Cortex of kidney (tissue), 1 donor: ENCODE results near the gene ERICH4.
A peak's percentile ranks its signal among the peaks of the same experiment; 100 is the strongest.
"Not testable (repeated sequence)": the region's sequence is repeated elsewhere in the genome, so short reads cannot be mapped to it uniquely, and the experiment has no call there.

ENCODE experiments used
- DNase-seq: peaks from one replicate; lab custom pipeline; 2025; lab: John Stamatoyannopoulos, UW

The ERICH4 gene, protein sequence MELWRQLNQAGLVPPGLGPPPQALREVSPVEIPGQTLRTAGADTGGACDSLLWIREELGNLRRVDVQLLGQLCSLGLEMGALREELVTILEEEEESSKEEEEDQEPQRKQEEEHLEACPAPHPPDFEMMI

GRCh38 chr19:41442473-41443355, at the start of gene ERICH4:
Gene ERICH4, plus strand, starts transcription at chr19:41443156. Its CDS starts 14 bp downstream, at chr19:41443170.
- no peak for DNase-seq

DNA sequence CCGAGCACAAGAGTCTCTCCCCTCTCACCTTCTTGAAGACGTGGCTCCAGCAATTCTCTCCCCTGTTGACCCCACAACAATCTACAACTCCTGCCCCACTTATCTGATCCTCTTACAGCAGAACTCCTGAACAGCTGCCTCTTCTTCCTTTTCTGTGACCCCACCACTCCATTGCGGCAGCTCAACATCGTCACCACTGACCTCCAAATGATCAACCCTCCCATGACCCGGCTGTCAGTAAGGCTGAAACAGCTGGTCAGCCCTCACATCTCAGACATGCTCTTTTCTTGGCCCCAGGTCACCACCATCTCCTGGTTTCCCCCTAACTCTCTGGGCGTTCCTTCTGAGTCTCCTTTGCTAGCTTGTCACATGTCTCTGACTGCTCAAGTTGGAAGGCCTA, 47.6 kb upstream of the ERICH4 start:
- no peak for DNase-seq

GRCh38 chr19:41397086-41398049, 45.6 kb upstream of the ERICH4 start, which contains the start of the genes BCKDHA and EXOSC5:
Gene BCKDHA, plus strand, starts transcription at chr19:41397818. Its CDS starts 10 bp downstream, at chr19:41397828.
Gene EXOSC5, minus strand, starts transcription at chr19:41397359. Its CDS starts 31 bp downstream, at chr19:41397328.
- peak; percentile 62 for DNase-seq

- no peak for DNase-seq
Observed at GRCh38 chr19:41398050-41398418, 44.9 kb upstream of the ERICH4 start.

DNA sequence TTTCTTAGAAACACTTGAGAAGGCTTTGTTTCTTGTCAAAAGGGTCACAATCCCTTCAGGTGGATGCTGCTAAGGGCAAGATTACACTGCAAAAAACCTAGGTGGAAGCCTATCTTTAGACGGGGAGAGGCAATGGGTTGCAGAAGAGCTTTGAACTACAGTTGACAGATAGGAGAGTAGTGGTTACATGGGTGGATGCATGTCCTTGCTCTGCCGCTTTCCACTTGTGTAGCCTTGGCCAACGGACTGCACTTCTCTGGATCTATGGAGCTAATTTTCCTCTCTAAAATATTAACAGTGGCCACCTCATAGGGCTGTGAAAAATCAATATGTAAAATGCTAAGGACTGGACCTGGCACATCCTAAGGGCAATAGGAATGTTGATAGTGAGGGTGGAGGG, 44.4 kb upstream of the ERICH4 start:
- no peak for DNase-seq

DNA sequence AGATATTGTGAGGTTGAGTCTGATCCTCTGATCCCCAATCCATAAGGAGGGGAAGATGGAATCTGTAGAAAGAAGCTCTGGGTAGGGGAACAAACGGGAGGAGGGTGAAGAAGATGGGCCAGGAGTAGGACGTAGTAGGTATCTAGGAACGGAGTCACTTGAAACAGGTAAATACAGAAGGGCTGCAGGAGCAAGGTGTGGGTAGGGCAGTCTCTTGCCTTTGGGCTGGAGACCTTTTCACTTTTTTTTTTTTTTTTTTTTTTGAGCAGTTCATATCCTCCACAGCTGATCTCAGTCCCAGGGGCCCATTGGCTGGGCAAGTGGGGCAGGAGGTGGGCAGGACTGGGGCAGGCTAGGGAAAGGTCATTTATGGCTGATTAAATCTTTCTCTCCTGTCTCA, 43.9 kb upstream of the ERICH4 start:
- DNase-seq, result no peak

DNA sequence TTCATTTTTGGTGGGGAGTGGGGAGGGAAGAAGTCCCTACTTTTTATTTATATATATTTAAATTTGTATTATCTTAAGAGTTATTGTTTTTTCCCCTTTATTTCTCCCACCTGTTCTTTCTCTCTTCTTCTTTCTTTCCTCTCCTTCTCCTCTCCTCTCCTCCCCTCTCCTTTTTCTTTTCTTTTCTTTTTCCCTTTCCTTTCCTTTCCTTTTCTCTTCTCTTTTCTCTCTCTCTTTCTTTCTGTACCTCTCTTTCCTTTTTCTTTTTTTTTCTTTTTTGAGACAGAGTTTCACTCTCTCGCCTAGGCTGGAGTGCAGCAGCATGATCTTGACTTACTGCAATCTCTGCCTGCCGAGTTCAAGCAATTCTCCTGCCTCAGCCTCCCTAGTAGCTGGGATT, 43.4 kb upstream of the ERICH4 start:
- DNase-seq, result no peak

- DNase-seq, result no peak
Observed at GRCh38 chr19:41401483-41401882, 41.5 kb upstream of the ERICH4 start.

- no peak for DNase-seq
Observed at GRCh38 chr19:41402010-41402409, 40.9 kb upstream of the ERICH4 start.

DNA sequence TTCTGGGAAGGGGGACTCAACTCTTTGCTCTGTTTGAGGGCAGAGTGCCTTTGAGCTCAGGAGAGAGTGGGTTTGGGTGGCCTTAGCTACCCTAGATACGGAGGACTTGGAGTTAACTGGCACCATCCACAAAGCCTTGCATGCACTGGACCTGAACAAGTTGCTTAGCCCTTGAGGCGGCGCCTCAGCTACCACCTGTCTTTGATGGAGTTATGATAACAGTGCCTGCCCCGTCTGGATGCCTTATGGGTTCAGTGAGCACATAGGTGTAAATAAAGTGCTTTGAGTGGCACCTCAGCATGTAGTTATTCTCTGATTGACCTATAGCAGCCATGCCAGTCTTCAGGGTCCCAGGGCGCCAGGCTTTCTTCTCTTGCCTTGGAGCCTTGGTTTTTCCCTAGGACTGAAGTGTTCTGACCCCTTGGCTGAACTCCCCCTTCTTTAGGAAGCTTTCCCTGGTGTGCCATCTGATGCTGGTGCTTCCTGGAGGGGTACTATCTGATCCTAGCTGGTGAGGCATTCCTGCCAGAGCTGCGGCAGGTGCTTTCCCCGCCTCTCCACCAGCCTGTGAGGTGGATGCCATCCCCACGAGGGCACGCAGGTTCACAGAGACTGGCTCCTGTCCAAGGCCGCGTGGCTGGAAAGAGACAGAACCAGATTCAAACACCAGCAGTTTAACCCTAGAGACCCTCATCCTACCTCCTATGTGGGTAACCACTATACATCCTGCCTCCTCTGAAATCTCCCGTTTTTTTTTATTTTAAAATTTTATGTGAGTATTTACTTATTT, 39.6 kb upstream of the ERICH4 start:
- no peak for DNase-seq

DNA sequence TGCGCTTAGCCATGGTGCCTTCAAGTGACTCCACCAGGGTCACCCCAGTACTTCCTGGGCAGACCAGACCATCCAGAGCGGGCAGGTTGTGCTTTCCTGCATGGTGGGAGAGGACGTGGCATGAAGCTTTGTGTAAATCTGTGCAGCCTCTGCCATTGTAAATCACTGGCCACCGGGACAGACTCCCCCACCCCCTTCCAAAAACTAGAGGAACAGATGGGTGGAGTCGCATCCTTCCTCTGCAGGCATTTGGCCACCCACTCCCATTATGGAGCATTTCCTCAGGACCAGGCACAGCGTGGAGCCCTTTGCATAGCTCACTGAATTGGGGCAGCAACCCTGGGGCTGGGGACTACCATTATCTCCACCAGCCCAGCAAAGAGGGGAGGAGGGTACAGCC, 37.2 kb upstream of the ERICH4 start:
- DNase-seq, result no peak

GRCh38 chr19:41407271-41407670, 35.7 kb upstream of the ERICH4 start:
- no peak for DNase-seq

GRCh38 chr19:41408256-41408655, 34.7 kb upstream of the ERICH4 start:
- no peak for DNase-seq

DNA sequence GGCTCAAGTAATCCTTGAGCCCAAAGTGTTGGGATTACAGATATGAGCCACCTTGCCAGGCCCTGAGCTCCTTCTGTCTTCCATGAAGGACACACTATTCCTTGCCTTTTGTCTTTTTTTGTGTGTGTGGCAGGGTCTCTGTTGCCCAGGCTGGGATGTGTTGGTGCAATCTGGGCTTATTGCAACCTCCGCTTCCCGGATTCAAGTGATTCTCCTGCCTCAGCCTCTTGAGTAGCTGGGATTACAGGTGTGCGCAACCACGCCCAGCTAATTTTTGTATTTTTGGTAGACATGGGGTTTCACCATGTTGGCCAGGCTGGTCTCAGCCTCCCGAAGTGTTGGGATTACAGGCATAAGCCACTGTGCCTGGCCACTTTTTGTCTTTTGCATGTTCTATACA, 34.1 kb upstream of the ERICH4 start:
- DNase-seq, result not testable (repeated sequence)

- no peak for DNase-seq
Observed at GRCh38 chr19:41409288-41409687, 33.7 kb upstream of the ERICH4 start.

GRCh38 chr19:41410336-41411054, 32.5 kb upstream of the ERICH4 start:
- DNase-seq, result no peak

DNA sequence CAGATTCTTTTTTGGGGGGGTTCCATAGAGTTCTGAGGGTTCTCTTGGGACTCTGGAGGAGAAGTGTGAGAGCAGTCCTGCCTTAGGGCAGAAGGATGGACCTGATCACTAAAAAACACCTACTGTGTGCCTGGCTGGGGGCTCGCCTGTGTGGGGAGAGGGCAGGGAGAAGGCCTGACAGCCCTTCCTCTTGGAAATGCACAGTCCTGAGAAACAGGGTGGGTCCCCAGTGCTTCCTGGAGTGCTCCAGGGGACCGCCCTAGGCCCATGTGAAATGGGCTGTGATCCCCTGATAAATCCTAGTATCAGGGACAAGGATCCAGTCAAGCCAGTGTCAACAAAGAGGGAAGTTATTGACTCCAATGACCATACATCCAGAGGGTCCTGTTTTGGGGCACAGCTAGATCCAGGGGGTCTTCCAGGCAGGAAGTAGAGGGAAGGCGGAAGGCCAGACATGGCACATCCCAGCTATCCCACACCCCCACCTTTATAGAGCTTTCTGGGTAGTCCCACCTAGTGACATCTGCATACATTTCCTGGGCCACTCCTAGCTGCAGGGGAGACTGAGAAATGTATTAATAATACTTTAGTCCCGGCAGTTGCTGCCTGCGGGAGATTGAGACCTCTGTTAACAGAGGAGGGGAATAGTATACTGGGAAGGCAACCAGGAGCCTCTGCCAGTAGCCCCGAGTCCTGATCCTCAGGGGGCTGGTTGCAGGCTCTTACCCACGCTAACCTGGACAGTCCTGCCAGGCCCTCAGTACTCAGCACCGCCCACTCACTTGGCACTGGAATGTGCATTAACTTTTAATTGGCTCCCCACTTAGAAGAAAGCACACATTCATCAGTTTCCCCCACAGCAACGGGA, 31.6 kb upstream of the ERICH4 start:
- no peak for DNase-seq

GRCh38 chr19:41411968-41412265, 31.0 kb upstream of the ERICH4 start:
- DNase-seq, result no peak

DNA sequence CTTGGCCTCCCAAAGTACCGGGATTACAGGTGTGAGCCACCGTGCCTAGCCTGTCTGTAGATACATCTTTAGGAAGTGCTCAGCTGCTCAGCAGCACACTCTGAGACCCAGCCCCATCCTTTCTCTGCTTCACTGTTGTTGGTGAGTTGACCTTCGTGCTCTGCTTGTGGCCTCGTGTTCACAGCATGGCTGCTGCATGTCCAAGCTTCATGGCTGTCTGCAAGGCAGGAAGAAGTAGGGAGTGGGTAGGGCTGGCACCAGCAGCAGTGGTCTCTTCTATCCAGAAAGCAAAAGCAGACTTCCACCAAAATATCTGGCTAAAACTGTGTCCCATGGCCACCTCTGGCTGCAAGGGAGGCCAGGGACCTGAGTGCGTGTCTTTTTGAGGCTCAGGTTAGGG, 30.0 kb upstream of the ERICH4 start:
- no peak for DNase-seq

DNA sequence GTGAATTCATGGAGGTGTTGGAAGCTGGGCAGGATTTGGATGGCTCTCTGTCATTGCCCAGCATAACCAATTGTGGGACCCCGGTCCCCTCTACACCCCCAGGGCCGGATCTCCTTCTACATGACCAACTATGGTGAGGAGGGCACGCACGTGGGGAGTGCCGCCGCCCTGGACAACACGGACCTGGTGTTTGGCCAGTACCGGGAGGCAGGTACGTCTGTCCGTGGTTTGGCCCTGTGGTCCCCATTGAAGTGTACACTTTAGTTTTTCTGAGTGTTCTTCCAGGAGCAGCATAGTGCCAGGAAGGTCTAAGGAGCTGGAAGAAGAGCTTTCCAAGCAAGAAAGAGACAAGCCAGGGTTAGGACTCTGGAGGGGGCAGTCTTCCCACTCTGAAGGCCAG, 29.0 kb upstream of the ERICH4 start:
- DNase-seq, result no peak
